ENCODE results near the gene POU2F1. TPM values are rescaled to one million over a fixed set of nuclear protein-coding genes. Genes with fewer than 3 reads are reported as not detected.

Gene POU2F1
- total RNA-seq, 1 donor from 2014 or later = 17.2 TPM

DNA sequence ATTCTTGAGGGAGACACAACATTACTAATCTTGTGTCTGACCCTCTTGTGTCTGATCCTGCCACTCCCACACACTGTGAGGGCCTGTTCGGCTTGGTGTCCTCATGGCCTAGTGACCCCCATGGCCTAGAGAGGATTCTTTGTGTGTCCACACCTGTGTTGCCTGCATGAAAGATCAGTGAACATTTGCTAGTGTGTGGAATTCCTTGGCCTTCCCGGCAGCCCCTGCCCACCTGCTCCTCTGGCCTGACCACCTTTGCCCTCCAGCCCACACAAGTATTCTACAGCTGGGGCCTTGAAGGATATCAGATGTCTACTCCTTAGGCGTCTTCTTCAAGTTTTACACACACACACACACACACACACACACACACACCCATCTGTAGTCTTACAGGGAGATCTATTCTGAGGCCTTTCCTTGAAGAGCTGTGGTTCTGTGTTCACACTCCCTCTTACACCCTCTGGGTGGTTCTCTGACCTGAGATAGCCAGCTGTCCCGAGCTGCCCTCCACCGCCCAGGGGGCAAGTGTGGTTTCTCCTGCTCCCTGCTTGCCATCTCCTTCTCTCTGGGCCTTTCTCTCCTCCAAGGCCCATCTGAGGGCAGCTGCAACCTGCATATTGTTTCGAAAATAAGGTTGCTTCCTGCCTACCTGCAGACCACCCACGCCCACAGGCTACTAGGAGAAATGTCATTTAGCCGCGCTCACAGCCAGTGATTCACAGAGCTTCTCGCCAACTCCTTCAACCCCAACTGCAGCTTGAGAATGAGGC lies 252.3 kb downstream of the POU2F1 start:
- DNase-seq = no peak
- Mint-ChIP-seq H3K4me1 (peaks cover 68% of the 10 kb centered on the region), H3K27me3 (no peaks in the 10 kb centered on the region), H3K27ac (peak overlapping the region; percentile 70), H3K4me3 (peak overlapping the region; percentile 61), H3K9me3 (no peaks in the 10 kb centered on the region), H3K36me3 (ENCODE audit: low read depth) (peaks cover 54% of the 10 kb centered on the region)
- intact Hi-C loops (cut with micrococcal nuclease) = loop anchor here (1.0 to 10.0 kb wide), 3 partner anchors 13 to 152 kb away; no protein-coding TSS in a partner anchor

DNA sequence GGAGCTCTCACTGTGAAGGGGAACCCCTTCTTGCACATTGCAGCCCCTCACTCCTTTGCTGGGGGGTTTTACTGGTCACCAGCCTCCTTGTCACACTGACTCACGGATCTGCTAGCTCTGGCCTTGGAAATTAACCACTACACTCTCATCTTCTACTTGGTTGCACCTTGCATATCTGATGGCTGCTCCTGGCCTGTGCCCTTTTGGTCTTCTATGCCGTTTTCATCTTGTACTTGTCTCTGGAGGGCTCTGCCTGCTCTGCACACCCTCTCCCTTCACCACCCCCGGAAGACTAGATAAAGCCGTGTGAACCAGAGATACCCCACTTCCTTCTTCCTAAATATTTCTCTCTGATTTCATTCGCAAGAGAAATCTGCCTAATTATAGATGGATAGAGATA lies 253.1 kb downstream of the POU2F1 start:
- H3K36me3 Mint-ChIP-seq (ENCODE audit: low read depth) = peaks cover 56% of the 10 kb centered on the region
- peak overlapping the region; percentile 61 for H3K4me3 Mint-ChIP-seq
- H3K9me3 Mint-ChIP-seq = no peaks in the 10 kb centered on the region
- H3K4me1 Mint-ChIP-seq = peaks cover 68% of the 10 kb centered on the region
- intact Hi-C loops (cut with micrococcal nuclease) = loop anchor here (1.0 to 10.0 kb wide), 7 partner anchors 13 to 151 kb away; no protein-coding TSS in a partner anchor
- H3K27ac Mint-ChIP-seq = peak overlapping the region; percentile 70
- no peak for DNase-seq
- H3K27me3 Mint-ChIP-seq = no peaks in the 10 kb centered on the region

DNA sequence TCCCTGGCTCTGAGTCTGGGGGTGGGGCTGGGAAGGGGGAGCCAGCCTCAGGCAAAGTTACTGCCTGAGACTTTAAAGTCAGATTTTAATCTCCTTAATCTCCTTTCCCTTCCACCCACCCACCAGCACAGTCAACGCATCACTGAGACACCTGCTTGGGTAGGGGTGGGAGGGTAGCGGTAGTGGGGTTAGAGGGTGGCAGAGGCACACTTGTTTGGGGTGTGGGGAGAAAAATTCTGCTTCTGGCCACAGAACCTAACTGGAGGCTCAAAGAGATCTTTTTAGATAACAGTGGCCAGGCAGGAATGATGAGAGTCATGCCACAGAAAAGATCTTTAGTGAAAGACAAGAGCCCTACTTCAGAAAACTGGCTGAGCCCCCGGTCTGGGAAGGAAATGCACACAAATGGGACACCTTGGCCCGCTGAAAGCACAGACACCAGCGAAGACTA lies 253.5 kb downstream of the POU2F1 start:
- Mint-ChIP-seq H3K36me3 (ENCODE audit: low read depth) (peaks cover 56% of the 10 kb centered on the region), H3K4me1 (peaks cover 67% of the 10 kb centered on the region), H3K27ac (peak overlapping the region; percentile 70), H3K9me3 (no peaks in the 10 kb centered on the region), H3K27me3 (no peaks in the 10 kb centered on the region), H3K4me3 (peak overlapping the region; percentile 61)
- intact Hi-C loops (cut with micrococcal nuclease) = loop anchor here (1.0 to 10.0 kb wide), 5 partner anchors 18 to 151 kb away; no protein-coding TSS in a partner anchor
- DNase-seq = no peak

GRCh38 chr1:167476061-167476460 lies 255.4 kb downstream of the POU2F1 start:
- Mint-ChIP-seq H3K36me3 (ENCODE audit: low read depth) (peaks cover 64% of the 10 kb centered on the region), H3K27me3 (no peaks in the 10 kb centered on the region), H3K9me3 (no peaks in the 10 kb centered on the region), H3K4me1 (peaks cover 73% of the 10 kb centered on the region), H3K27ac (no peak overlapping the region), H3K4me3 (no peak overlapping the region)
- intact Hi-C loops (cut with micrococcal nuclease) = loop anchor here (10.0 kb wide), 1 partner anchor 149 kb away; no protein-coding TSS in a partner anchor
- no peak for DNase-seq

Other genes with a start within 250 kb of the POU2F1 start
- gene ILDR2, start 245.3 kb upstream of the POU2F1 start, total RNA-seq = 10.3 and 12.5 TPM in 2 replicates
- gene MAEL, start 231.6 kb upstream of the POU2F1 start, total RNA-seq = not detected in 2 replicates
- 0.12 TPM in 1 of 2 replicates, not detected in the other for gene GPA33, start 130.5 kb upstream of the POU2F1 start, total RNA-seq
- gene STYXL2, start 126.8 kb upstream of the POU2F1 start, total RNA-seq = not detected in 2 replicates

Data from activated CD4-positive, alpha-beta T cell treated with anti-CD3 and anti-CD28 coated beads, Interleukin-2, amount 10 ng/mL, durations not matched to agents 24 days and 14 days (primary cell).